Heart right ventricle (tissue), 16 donors: Measurements from ENCODE around the gene HKDC1. TPM values are rescaled to one million over a fixed set of nuclear protein-coding genes. Genes with fewer than 3 reads are reported as not detected.

Experiments used
- ATAC-seq, 8 donors: fragments of 200-7000 bp; cut with Tn5 transposase; one replicate each; pipeline ENCODE4 v1.9.1; 2020; ENCODE audit warnings: mild to moderate bottlenecking in 8 of 8, moderate library complexity in 8 of 8, moderate number of reproducible peaks in 1 of 8
- DNase-seq, 2 donors: peaks; one replicate each; pipeline ENCODE4 v3.0.0-alpha.2; 2020
- H3K27ac ChIP-seq, 10 donors: fragments of 200-600 bp; sonication (generic) in 2 of 10; one replicate each; pipeline versions ENCODE4 v1.5.0 to v1.8.0; 2020 to 2022; ENCODE audit warnings: mild to moderate bottlenecking in 3 of 10
- H3K27me3 ChIP-seq, 7 donors: fragments of 200-600 bp; one replicate each; pipeline ENCODE4 v1.8.0; 2021 to 2022; ENCODE audit warnings: mild to moderate bottlenecking in 2 of 7
- H3K36me3 ChIP-seq, 9 donors: fragments of 200-600 bp; sonication (generic) in 1 of 9; one replicate each; pipeline versions ENCODE4 v1.5.0 to v1.8.0; 2020 to 2022; ENCODE audit warnings: mild to moderate bottlenecking in 2 of 9
- H3K4me1 ChIP-seq, 9 donors: fragments of 200-600 bp; sonication (generic) in 1 of 9; one replicate each; pipeline versions ENCODE4 v1.5.0 to v1.8.0; 2020 to 2022; ENCODE audit warnings: mild to moderate bottlenecking in 4 of 9
- H3K4me3 ChIP-seq, 10 donors: fragments of 200-600 bp; sonication (generic) in 2 of 10; one replicate each; pipeline versions ENCODE4 v1.5.0 to v1.8.0; 2020 to 2022; ENCODE audit warnings: mild to moderate bottlenecking in 7 of 10, moderate library complexity in 2 of 10
- H3K9me3 ChIP-seq, 11 donors: fragments of 200-600 bp in 10 of 11; sonication (generic) in 2 of 11; one replicate each; pipeline versions ENCODE4 v1.5.0 to v1.8.0; 2013 to 2022; ENCODE audit warnings: mild to moderate bottlenecking in 2 of 11, control low read depth in 1 of 11, moderate library complexity in 1 of 11
- CTCF ChIP-seq, 9 donors: fragments of 200-600 bp; sonication (generic) in 2 of 9; IDR thresholded peaks; one replicate each; pipeline versions ENCODE4 v1.5.0 to v1.8.0; 2021 to 2022; ENCODE audit warnings: antibody characterized with exemption in 9 of 9, mild to moderate bottlenecking in 5 of 9, moderate library complexity in 1 of 9
- WGBS, 2 donors: extraction: QIAGEN DNeasy Blood & Tissue Kit; methylation state at CpG; one replicate each; pipeline ENCODE4 v1.1.7; 2013; ENCODE audit warnings: inconsistent platforms in 1 of 2; 5-methylcytosine and 5-hydroxymethylcytosine counted together
- intact Hi-C, 10 donors: fragments of 100-400 bp; cut with DNase I; formaldehyde crosslinking; loops; one replicate each; pipeline versions ENCODE4 v1.11.1 to v1.14.2; 2022
- polyA plus RNA-seq, 2 donors: library from polyadenylated mRNA; stranded (reverse); fragments of 200-250 nt; gene quantifications; one replicate each; pipeline ENCODE4 v1.2.3, GENCODE V29; 2013
- total RNA-seq, 10 donors: library from RNA; stranded (reverse); fragmentation: NEBNext Ultra II Directional in 3 of 10; extraction: Animal tissue kit (Norgen Biotek cat#: 25700) in 3 of 10; gene quantifications; one replicate each; pipeline versions ENCODE4 v1.2.1 to v1.2.4, GENCODE V29; 2021 to 2023
- donor health status: Arrhythmogenic right ventricular cardiomyopathy.
- donor health status: ischemic (EF 13 %, LVEDD 7.1; RV severe dilation, severe dysfunction).
- donor health status: healthy with polysubstance abuse.
- donor health status: DM: no; HTN: yes; CAD: no.
- donor health status: DM: no; HTN: no; CAD: no.
- donor health status: ischemic (EF 25% LVEDD 6.9; RV normal size, moderate dysfunction).
- donor health status: ischemic (EF 25% LVEDD 5.7; RV mildly dilated, moderate dysfunction).
- donor health status: healthy.
- donor health status: DM: yes; HTN: yes; CAD: no.
- donor health status: Ischemic cardiomyopathy.
- donor health status: ischemic (EF 35%, LVEDD 5.7; RV mildly dilated, moderate dysfunction).
- donor health status: nonischemic (EF 11% LVEDD 7.7; RV severe dilation, severe dysfunction).
- donor health status: DM: yes; HTN: yes; CAD: no.
- donor health status: PGD.
- donor health status: ischemic (EF 29% LVEDD 5.4; RV normal size, mild dysfunction).
- donor health status: nonischemic (EF 23%, LVEDD 6.1; RV moderate dilation, normal function).

HKDC1 gene
- total and polyA plus RNA-seq, 12 donors = 0.03 to 0.07 TPM; not detected in 10

GRCh38 chr10:69179089-69179742 lies 40.9 kb upstream of the HKDC1 start:
- Histone ChIP-seq H3K4me1 (peaks cover 0 to 36% (median 27%) of the 10 kb centered on the region in 9 donors), H3K4me3 (peak overlapping the region in 9 of 10 donors; percentile 60 to 98 (median 84)), H3K27me3 (no peaks in the 10 kb centered on the region), H3K9me3 (no peaks in the 10 kb centered on the region), H3K27ac (peak overlapping the region in 9 of 10 donors; percentile 80 to 95 (median 93)), H3K36me3 (peaks cover 0 to 19% (median 0%) of the 10 kb centered on the region in 9 donors)
- ATAC-seq (peak in 4 of 8 donors; percentile 0 to 22 (median 10)), DNase-seq (no peak)
- WGBS, 2 donors = 31 to 35% methylated on average over 21 of the region's 21 CpGs
- intact Hi-C loops = no loop called here
- TF ChIP-seq CTCF (IDR thresholded peaks at IDR 0.05) = no peak

GRCh38 chr10:69179743-69180524 lies 40.2 kb upstream of the HKDC1 start, which contains the start of gene SUPV3L1:
Gene SUPV3L1 (plus strand): TSS chr10:69180234. CDS start chr10:69180292, 58 bp downstream.
- 0 to 1% methylated on average over 44 of the region's 44 CpGs for WGBS, 2 donors
- H3K9me3 ChIP-seq = no peaks in the 10 kb centered on the region
- peaks cover 0 to 26% (median 0%) of the 10 kb centered on the region in 9 donors for H3K36me3 ChIP-seq
- intact Hi-C loops = loop anchor here in 2 of 10 donors (5.0 to 10.0 kb wide), 2 partner anchors 58 to 185 kb away; partner anchors contain the start of gene VPS26A (in 1 of the 2)
- no peaks in the 10 kb centered on the region for H3K27me3 ChIP-seq
- peak within 1 kb of the TSS; percentile 80 to 95 (median 92) for H3K27ac ChIP-seq
- peaks cover 0 to 36% (median 27%) of the 10 kb centered on the region in 9 donors for H3K4me1 ChIP-seq
- ATAC-seq (peak; percentile 96 to 99 (median 97)), DNase-seq (peak; percentile 86 to 95)
- TF ChIP-seq CTCF (IDR thresholded peaks at IDR 0.05) = no peak
- peak within 1 kb of the TSS; percentile 60 to 98 (median 85) for H3K4me3 ChIP-seq

GRCh38 chr10:69180525-69181204 lies 39.5 kb upstream of the HKDC1 start:
- peaks cover 0 to 36% (median 27%) of the 10 kb centered on the region in 9 donors for H3K4me1 ChIP-seq
- H3K27me3 ChIP-seq = no peaks in the 10 kb centered on the region
- DNase-seq (no peak), ATAC-seq (peak in 2 of 8 donors; percentile 7 to 14)
- 3% methylated on average over 29 of the region's 29 CpGs for WGBS, 2 donors
- TF ChIP-seq CTCF (IDR thresholded peaks at IDR 0.05) = no peak
- intact Hi-C loops = loop anchor here in 2 of 10 donors (5.0 to 10.0 kb wide), 2 partner anchors 58 to 186 kb away; partner anchors contain the start of gene VPS26A (in 1 of the 2)
- H3K36me3 ChIP-seq = peaks cover 0 to 32% (median 0%) of the 10 kb centered on the region in 9 donors
- peak overlapping the region; percentile 80 to 95 (median 92) for H3K27ac ChIP-seq
- peak overlapping the region; percentile 60 to 98 (median 85) for H3K4me3 ChIP-seq
- H3K9me3 ChIP-seq = no peaks in the 10 kb centered on the region
